H1 (cell line): ENCODE results near the gene HM13. TPM values are rescaled to one million over a fixed set of nuclear protein-coding genes. Genes with fewer than 3 reads are reported as not detected.
A peak's percentile ranks its signal among the peaks of the same experiment; 100 is the strongest.

Experiments used
- BACH1 ChIP-seq: IDR thresholded peaks from 2 replicates; pipeline ENCODE4 v1.6.1; 2012; ENCODE audit warnings: low read length, improper control_type of control experiment
- CBX5 ChIP-seq: fragments of 300-800, 300-1000 bp; sonication (generic); IDR thresholded peaks from 2 replicates; pipeline ENCODE4 v1.7.1; 2016; ENCODE audit warnings: antibody characterized with exemption, low read length, low read depth
- HDAC2 ChIP-seq, 2 experiments: fragments of 300-600 bp in 1 of 2; sonication (generic) in 1 of 2; IDR thresholded peaks; 2 replicates each; pipeline ENCODE4 v1.6.1; 2011 to 2012; ENCODE audit warnings: low read depth in 2 of 2, low read length in 2 of 2, mild to moderate bottlenecking in 2 of 2, moderate library complexity in 2 of 2, borderline replicate concordance in 1 of 2, inconsistent platforms in 1 of 2
- TCF12 ChIP-seq: IDR thresholded peaks from 2 replicates; pipeline ENCODE4 v1.6.1; 2011; ENCODE audit warnings: low read depth, mild to moderate bottlenecking, low read length
- polyA plus RNA-seq, 7 experiments: library from polyadenylated mRNA; depleted of rRNA in 3 of 7; stranded (reverse) in 5 of 7; unstranded in 2 of 7; fragments of >200 nt in 5 of 7; fragments of 200-250 nt in 2 of 7; gene quantifications; 1 replicate in 5 of 7; 2 replicates in 1 of 7; 4 replicates in 1 of 7; pipeline versions ENCODE4 v1.2.1 to v1.2.3, GENCODE V29; 2011 to 2013; ENCODE audit warnings: missing spikeins in 2 of 7, mixed read lengths in 2 of 7
- total RNA-seq: library from RNA; stranded (reverse); fragmentation: NEBNext Ultra II Directional; extraction: Animal tissue kit (Norgen Biotek cat#: 25700); gene quantifications from 2 replicates; pipeline ENCODE4 v1.2.1, GENCODE V29; 2021

HM13 gene
- total and polyA plus RNA-seq, 2 of the 8 experiments (the other 6 are each of a cell fraction or from before 2014, with no cell fraction given): 118 to 183 TPM

DNA sequence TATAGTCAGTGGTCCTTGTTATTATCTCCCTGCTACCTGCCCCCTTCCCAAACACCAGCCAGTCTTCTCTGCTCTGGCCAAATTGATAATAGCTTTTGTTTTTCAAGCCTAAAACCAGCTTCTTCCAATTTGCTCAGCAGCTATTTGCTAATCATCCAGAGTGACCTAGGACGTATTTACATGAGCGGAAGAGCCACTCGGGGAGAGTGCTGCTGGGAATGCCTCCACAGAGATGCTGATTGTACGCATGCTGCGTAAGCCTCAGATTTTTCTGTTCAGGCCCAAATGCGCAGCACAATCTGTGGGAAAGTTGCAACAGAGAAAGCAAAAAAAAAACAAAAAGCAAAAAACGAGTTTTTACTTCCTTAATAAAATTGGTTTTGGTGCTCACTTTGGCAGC lies 66.5 kb downstream of the HM13 start (continued):
- TF ChIP-seq HDAC2 (IDR thresholded peaks at IDR 0.05; ENCODE audit: borderline replicate concordance in 1 of 2, low read depth in 2 of 2, low read length in 2 of 2) (0 out of 4 replicates have a peak, but pooled peaks of 1 of the 2 experiments have one; percentile 61), BACH1 (0 out of 2 replicates have a peak, but pooled peaks have one; percentile 21), TCF12 (no peak), CBX5 (no peak)
